Stimulated activated CD4-positive, alpha-beta T cell treated with anti-CD3 and anti-CD28 coated beads, Interleukin-4, amount 100 ng/mL, for 1 hour (primary cell): ENCODE measurements around the gene ZSWIM3.
"Not testable (repeated sequence)": the region's sequence is repeated elsewhere in the genome, so short reads cannot be mapped to it uniquely, and the experiment has no call there.

ENCODE experiments used
- DNase-seq: peaks from one replicate; pipeline ENCODE4 v3.0.0-alpha.2; 2020

The ZSWIM3 gene

GRCh38 chr20:45890985-45891983 lies 33.9 kb downstream of the ZSWIM3 start, which contains the start of the genes CTSA and NEURL2:
Gene CTSA, plus strand, starts transcription at chr20:45891335. Its CDS starts 234 bp downstream, at chr20:45891569.
Gene NEURL2, minus strand, starts transcription at chr20:45891208. Its CDS starts 217 bp downstream, at chr20:45890991.
- peak; percentile 87 for DNase-seq

- no peak for DNase-seq
Observed at GRCh38 chr20:45892049-45892825, 34.8 kb downstream of the ZSWIM3 start.

- no peak for DNase-seq
Observed at GRCh38 chr20:45892828-45893500, 35.5 kb downstream of the ZSWIM3 start.

- DNase-seq: no peak
Observed at GRCh38 chr20:45893831-45894230, 36.4 kb downstream of the ZSWIM3 start.

- DNase-seq: no peak
Observed at GRCh38 chr20:45894797-45895196, 37.4 kb downstream of the ZSWIM3 start.

- no peak for DNase-seq
Observed at GRCh38 chr20:45896641-45897161, 39.3 kb downstream of the ZSWIM3 start.

- DNase-seq: no peak
Observed at GRCh38 chr20:45897289-45897688, 39.9 kb downstream of the ZSWIM3 start.

- no peak for DNase-seq
Observed at GRCh38 chr20:45897692-45898091, 40.3 kb downstream of the ZSWIM3 start.

- no peak for DNase-seq
Observed at GRCh38 chr20:45898285-45898684, 40.9 kb downstream of the ZSWIM3 start.

- no peak for DNase-seq
Observed at GRCh38 chr20:45899046-45899835, 41.8 kb downstream of the ZSWIM3 start.

- not testable (repeated sequence) for DNase-seq
Observed at GRCh38 chr20:45901332-45901731, 43.9 kb downstream of the ZSWIM3 start.

- no peak for DNase-seq
Observed at GRCh38 chr20:45902199-45902701, 44.8 kb downstream of the ZSWIM3 start.

- no peak for DNase-seq
Observed at GRCh38 chr20:45904583-45905504, 47.4 kb downstream of the ZSWIM3 start.

- no peak for DNase-seq
Observed at GRCh38 chr20:45905505-45906079, 48.2 kb downstream of the ZSWIM3 start.

- DNase-seq: no peak
Observed at GRCh38 chr20:45907219-45907948, 50.0 kb downstream of the ZSWIM3 start.

- no peak for DNase-seq
Observed at GRCh38 chr20:45908084-45908483, 50.7 kb downstream of the ZSWIM3 start.

- DNase-seq: no peak
Observed at GRCh38 chr20:45909336-45909808, 52.0 kb downstream of the ZSWIM3 start.

GRCh38 chr20:45909817-45910669 lies 52.6 kb downstream of the ZSWIM3 start:
- DNase-seq: no peak
